Measurements from ENCODE around the gene KRTAP2-2. TPM values are rescaled to one million over a fixed set of nuclear protein-coding genes. Genes with fewer than 3 reads are reported as not detected.

The KRTAP2-2 gene
- total RNA-seq, 1 experiment from 2014 or later, result not detected

DNA sequence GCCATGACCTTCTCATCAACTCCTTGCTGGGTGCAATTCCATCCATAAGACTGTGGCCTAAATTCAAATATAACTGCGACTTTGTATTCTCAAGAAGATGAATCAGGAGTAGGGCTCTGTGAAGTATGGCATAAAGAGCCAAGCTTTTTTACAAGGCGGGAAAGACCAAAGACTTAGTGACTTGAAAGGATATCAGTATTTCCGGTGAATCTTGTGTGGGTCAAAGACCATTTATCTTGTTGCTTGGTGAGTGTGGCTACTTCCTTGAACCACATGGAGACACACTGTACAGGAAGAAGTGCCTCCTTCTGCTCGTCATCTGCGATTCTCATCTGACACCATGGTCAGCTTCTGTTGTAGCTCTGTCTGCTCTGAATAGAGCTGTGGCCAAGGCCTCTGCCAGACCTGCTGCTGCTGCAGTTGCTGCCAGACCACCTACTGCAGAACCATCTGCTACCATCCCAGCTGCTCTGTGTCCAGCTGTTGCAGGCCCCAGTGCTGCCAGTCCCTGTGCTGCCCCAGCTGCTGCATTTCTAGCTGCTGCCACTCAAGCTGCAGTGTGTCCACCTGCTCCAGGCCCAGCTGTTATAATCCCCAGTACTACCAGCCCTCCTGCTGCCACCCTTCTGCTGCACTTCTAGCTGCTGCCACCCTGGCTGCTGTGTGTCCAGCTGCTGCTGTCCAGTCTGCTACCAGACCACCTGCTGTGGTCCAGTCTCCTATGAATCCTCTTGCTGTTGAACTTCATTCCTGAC lies 16.8 kb upstream of the KRTAP2-2 start:
- no peak overlapping the region for H3K4me3 Mint-ChIP-seq

DNA sequence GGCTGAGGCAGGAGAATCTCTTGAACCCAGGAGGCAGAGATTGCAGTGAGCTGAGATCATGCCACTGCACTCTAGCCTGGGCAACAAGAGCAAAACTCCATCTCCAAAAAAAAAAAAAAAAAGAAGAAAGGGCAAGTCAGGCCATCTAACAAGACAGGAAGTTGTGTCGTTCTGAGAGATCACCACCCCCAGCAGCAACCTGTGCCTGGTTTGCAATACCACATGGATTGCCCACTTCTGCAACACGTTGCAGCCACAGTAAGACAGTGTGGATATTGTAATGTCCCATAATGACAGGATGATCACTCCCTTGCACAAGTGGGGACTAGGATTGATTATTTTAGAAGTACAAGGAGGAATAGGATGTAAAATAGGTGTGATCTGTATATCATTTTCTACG lies 14.0 kb upstream of the KRTAP2-2 start:
- CTCF ChIA-PET, result no interaction called here
- no peak overlapping the region for H3K27ac Mint-ChIP-seq
- POLR2A ChIA-PET, result no interaction called here
- TF ChIP-seq ESRRA (CRISPR knock-in tag; IDR thresholded peaks at IDR 0.05; ENCODE audit: borderline replicate concordance) (no peak), TP53 (CRISPR knock-in tag; IDR thresholded peaks at IDR 0.05) (no peak), OVOL2 (CRISPR knock-in tag; IDR thresholded peaks at IDR 0.05; ENCODE audit: borderline replicate concordance) (no peak), TCF7 (CRISPR knock-in tag; IDR thresholded peaks at IDR 0.05; ENCODE audit: low read depth) (no peak), CREB1 (CRISPR knock-in tag; IDR thresholded peaks at IDR 0.05) (no peak), CREM (CRISPR knock-in tag; IDR thresholded peaks at IDR 0.05) (no peak), ZNF671 (CRISPR knock-in tag; IDR thresholded peaks at IDR 0.05) (no peak), CBFB (CRISPR knock-in tag; IDR thresholded peaks at IDR 0.05; ENCODE audit: low read depth) (no peak), ZNF317 (CRISPR knock-in tag; IDR thresholded peaks at IDR 0.05; ENCODE audit: borderline replicate concordance, low read depth) (no peak), ZNF263 (CRISPR knock-in tag; IDR thresholded peaks at IDR 0.05; ENCODE audit: low read depth) (no peak)
- TF ChIP-seq, protein P1, sequence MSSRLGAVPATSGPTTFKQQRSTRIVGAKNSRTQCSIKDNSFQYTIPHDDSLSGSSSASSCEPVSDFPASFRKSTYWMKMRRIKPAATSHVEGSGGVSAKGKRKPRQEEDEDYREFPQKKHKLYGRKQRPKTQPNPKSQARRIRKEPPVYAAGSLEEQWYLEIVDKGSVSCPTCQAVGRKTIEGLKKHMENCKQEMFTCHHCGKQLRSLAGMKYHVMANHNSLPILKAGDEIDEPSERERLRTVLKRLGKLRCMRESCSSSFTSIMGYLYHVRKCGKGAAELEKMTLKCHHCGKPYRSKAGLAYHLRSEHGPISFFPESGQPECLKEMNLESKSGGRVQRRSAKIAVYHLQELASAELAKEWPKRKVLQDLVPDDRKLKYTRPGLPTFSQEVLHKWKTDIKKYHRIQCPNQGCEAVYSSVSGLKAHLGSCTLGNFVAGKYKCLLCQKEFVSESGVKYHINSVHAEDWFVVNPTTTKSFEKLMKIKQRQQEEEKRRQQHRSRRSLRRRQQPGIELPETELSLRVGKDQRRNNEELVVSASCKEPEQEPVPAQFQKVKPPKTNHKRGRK (CRISPR knock-in tag; IDR thresholded peaks at IDR 0.05; ENCODE audit: borderline replicate concordance), result no peak
- TF ChIP-seq, protein P2, sequence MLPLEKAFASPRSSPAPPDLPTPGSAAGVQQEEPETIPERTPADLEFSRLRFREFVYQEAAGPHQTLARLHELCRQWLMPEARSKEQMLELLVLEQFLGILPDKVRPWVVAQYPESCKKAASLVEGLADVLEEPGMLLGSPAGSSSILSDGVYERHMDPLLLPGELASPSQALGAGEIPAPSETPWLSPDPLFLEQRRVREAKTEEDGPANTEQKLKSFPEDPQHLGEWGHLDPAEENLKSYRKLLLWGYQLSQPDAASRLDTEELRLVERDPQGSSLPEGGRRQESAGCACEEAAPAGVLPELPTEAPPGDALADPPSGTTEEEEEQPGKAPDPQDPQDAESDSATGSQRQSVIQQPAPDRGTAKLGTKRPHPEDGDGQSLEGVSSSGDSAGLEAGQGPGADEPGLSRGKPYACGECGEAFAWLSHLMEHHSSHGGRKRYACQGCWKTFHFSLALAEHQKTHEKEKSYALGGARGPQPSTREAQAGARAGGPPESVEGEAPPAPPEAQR (CRISPR knock-in tag; IDR thresholded peaks at IDR 0.05), result no peak

More for the DNA sequence above, 16.8 kb upstream of the KRTAP2-2 start:
- CTCF ChIA-PET, result no interaction called here
- POLR2A ChIA-PET, result interaction anchor here (0.6 kb wide), 1 partner anchor 33 kb away, joined by 4 read pairs; no protein-coding TSS in a partner anchor
- H3K4me1 Mint-ChIP-seq, result no peaks in the 10 kb centered on the region
- no peaks in the 10 kb centered on the region for H3K9me3 Mint-ChIP-seq
- no peaks in the 10 kb centered on the region for H3K36me3 Mint-ChIP-seq
- ATAC-seq, result no peak
- H3K27ac Mint-ChIP-seq, result no peak overlapping the region
- TF ChIP-seq HMGA2 (CRISPR knock-in tag; IDR thresholded peaks at IDR 0.05) (no peak), JAZF1 (CRISPR knock-in tag; IDR thresholded peaks at IDR 0.05) (no peak), ZNF121 (CRISPR knock-in tag; IDR thresholded peaks at IDR 0.05) (no peak), TEAD4 (CRISPR knock-in tag; IDR thresholded peaks at IDR 0.05) (no peak), GABPB1 (CRISPR knock-in tag; IDR thresholded peaks at IDR 0.05) (no peak), ATF1 (CRISPR knock-in tag; IDR thresholded peaks at IDR 0.05) (no peak), FOXJ3 (CRISPR knock-in tag; IDR thresholded peaks at IDR 0.05; ENCODE audit: borderline replicate concordance) (no peak)
- TF ChIP-seq, protein P3, sequence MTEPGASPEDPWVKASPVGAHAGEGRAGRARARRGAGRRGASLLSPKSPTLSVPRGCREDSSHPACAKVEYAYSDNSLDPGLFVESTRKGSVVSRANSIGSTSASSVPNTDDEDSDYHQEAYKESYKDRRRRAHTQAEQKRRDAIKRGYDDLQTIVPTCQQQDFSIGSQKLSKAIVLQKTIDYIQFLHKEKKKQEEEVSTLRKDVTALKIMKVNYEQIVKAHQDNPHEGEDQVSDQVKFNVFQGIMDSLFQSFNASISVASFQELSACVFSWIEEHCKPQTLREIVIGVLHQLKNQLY (CRISPR knock-in tag; IDR thresholded peaks at IDR 0.05), result no peak
- TF ChIP-seq, protein P4, sequence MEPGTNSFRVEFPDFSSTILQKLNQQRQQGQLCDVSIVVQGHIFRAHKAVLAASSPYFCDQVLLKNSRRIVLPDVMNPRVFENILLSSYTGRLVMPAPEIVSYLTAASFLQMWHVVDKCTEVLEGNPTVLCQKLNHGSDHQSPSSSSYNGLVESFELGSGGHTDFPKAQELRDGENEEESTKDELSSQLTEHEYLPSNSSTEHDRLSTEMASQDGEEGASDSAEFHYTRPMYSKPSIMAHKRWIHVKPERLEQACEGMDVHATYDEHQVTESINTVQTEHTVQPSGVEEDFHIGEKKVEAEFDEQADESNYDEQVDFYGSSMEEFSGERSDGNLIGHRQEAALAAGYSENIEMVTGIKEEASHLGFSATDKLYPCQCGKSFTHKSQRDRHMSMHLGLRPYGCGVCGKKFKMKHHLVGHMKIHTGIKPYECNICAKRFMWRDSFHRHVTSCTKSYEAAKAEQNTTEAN (CRISPR knock-in tag; IDR thresholded peaks at IDR 0.05), result no peak
- TF ChIP-seq, protein P5, sequence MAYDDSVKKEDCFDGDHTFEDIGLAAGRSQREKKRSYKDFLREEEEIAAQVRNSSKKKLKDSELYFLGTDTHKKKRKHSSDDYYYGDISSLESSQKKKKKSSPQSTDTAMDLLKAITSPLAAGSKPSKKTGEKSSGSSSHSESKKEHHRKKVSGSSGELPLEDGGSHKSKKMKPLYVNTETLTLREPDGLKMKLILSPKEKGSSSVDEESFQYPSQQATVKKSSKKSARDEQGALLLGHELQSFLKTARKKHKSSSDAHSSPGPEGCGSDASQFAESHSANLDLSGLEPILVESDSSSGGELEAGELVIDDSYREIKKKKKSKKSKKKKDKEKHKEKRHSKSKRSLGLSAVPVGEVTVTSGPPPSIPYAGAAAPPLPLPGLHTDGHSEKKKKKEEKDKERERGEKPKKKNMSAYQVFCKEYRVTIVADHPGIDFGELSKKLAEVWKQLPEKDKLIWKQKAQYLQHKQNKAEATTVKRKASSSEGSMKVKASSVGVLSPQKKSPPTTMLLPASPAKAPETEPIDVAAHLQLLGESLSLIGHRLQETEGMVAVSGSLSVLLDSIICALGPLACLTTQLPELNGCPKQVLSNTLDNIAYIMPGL (CRISPR knock-in tag; IDR thresholded peaks at IDR 0.05), result no peak
- TF ChIP-seq, protein P6, sequence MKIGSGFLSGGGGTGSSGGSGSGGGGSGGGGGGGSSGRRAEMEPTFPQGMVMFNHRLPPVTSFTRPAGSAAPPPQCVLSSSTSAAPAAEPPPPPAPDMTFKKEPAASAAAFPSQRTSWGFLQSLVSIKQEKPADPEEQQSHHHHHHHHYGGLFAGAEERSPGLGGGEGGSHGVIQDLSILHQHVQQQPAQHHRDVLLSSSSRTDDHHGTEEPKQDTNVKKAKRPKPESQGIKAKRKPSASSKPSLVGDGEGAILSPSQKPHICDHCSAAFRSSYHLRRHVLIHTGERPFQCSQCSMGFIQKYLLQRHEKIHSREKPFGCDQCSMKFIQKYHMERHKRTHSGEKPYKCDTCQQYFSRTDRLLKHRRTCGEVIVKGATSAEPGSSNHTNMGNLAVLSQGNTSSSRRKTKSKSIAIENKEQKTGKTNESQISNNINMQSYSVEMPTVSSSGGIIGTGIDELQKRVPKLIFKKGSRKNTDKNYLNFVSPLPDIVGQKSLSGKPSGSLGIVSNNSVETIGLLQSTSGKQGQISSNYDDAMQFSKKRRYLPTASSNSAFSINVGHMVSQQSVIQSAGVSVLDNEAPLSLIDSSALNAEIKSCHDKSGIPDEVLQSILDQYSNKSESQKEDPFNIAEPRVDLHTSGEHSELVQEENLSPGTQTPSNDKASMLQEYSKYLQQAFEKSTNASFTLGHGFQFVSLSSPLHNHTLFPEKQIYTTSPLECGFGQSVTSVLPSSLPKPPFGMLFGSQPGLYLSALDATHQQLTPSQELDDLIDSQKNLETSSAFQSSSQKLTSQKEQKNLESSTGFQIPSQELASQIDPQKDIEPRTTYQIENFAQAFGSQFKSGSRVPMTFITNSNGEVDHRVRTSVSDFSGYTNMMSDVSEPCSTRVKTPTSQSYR (CRISPR knock-in tag; IDR thresholded peaks at IDR 0.05), result no peak
- TF ChIP-seq, protein P7, sequence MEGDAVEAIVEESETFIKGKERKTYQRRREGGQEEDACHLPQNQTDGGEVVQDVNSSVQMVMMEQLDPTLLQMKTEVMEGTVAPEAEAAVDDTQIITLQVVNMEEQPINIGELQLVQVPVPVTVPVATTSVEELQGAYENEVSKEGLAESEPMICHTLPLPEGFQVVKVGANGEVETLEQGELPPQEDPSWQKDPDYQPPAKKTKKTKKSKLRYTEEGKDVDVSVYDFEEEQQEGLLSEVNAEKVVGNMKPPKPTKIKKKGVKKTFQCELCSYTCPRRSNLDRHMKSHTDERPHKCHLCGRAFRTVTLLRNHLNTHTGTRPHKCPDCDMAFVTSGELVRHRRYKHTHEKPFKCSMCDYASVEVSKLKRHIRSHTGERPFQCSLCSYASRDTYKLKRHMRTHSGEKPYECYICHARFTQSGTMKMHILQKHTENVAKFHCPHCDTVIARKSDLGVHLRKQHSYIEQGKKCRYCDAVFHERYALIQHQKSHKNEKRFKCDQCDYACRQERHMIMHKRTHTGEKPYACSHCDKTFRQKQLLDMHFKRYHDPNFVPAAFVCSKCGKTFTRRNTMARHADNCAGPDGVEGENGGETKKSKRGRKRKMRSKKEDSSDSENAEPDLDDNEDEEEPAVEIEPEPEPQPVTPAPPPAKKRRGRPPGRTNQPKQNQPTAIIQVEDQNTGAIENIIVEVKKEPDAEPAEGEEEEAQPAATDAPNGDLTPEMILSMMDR (IDR thresholded peaks at IDR 0.05), result no peak
- no peaks in the 10 kb centered on the region; the same call in 1 of the 2 replicates for H3K27me3 Mint-ChIP-seq (ENCODE audit: low read depth)
- no peak for DNase-seq (ENCODE audit: low spot score)

More for the DNA sequence above, 14.0 kb upstream of the KRTAP2-2 start:
- Mint-ChIP-seq H3K27me3 (ENCODE audit: low read depth) (no peaks in the 10 kb centered on the region), H3K9me3 (no peaks in the 10 kb centered on the region), H3K4me1 (peaks cover 4% of the 10 kb centered on the region; the same call in 1 of the 2 replicates), H3K36me3 (no peaks in the 10 kb centered on the region), H3K4me3 (no peak overlapping the region)
- ATAC-seq (no peak), DNase-seq (ENCODE audit: low spot score) (no peak)
